ENCODE results near the gene RFX5. TPM values are rescaled to one million over a fixed set of nuclear protein-coding genes. Genes with fewer than 3 reads are reported as not detected.

RFX5 gene
- total and polyA plus RNA-seq, 9 of the 15 experiments (the other 6 are each of a cell fraction or from before 2014, with no cell fraction given), result 3.8 to 48.2 (median 32.2) TPM

DNA sequence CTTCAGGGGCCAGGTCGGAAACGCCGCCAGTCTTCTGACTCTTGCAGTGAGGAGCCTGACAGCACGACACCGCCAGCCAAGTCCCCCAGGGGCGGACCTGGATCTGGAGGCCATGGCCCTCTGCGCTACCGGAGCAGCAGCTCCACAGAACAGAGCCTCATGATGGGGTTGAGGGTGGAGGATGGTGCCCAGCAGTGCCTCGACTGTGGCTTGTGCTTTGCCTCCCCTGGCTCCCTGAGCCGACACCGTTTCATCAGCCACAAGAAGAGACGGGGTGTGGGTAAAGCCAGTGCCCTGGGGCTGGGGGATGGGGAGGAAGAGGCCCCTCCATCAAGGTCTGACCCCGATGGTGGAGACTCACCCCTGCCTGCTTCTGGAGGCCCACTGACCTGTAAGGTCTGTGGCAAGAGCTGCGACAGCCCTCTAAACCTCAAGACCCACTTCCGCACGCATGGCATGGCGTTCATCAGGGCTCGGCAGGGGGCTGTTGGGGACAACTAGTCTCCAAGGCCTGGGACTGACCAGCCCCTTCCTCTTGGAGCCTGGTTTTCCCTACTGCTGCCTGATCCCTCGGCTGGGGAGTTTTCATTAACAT lies 56.2 kb downstream of the RFX5 start:
- Histone ChIP-seq H3K4me3 (no peak overlapping the region), H3K9me3 (replicated peaks; ENCODE audit: control insufficient read depth, insufficient read depth, low read depth, low read length) (no peaks in the 10 kb centered on the region), H3K9ac (ENCODE audit: insufficient read depth in 1 of 2, low read depth in 2 of 2, low read length in 2 of 2) (peak overlapping the region in 1 of 2 experiments; percentile 55; a peak in 1 of 4 replicates), H3K27me3 (ENCODE audit: control insufficient read depth in 2 of 2, insufficient read depth in 2 of 2, low read length in 2 of 2) (no peaks in the 10 kb centered on the region), H3K4me1 (replicated peaks in 1 of 2; ENCODE audit: control insufficient read depth in 2 of 2, insufficient read depth in 2 of 2, low read length in 2 of 2) (peaks cover 0 to 30% of the 10 kb centered on the region in 2 experiments; a peak in 2 of 5 replicates), H4K20me1 (replicated peaks; ENCODE audit: control insufficient read depth, insufficient read depth, low read length) (peaks cover 9% of the 10 kb centered on the region; the same call in 1 of the 2 replicates), H3K4me2 (ENCODE audit: insufficient read depth, low read length) (no peak overlapping the region), H2AFZ (ENCODE audit: low read depth, low read length) (no peak overlapping the region), H3K27ac (ENCODE audit: extremely low read depth, low read depth, low read length) (no peak overlapping the region), H3K36me3 (ENCODE audit: control insufficient read depth, insufficient read depth, low read length) (peaks cover 97% of the 10 kb centered on the region; the same call in 2 of the 3 replicates), H3K9me1 (ENCODE audit: control insufficient read depth, insufficient read depth, low read length) (peaks cover 7% of the 10 kb centered on the region), H3K79me2 (ENCODE audit: control insufficient read depth, insufficient read depth, low read length) (no peaks in the 10 kb centered on the region; the same call in 1 of the 3 replicates)
- in situ Hi-C loops (cut with MboI) (no loop called here), intact Hi-C loops (cut with micrococcal nuclease) (no loop called here)
- CTCF ChIA-PET (ENCODE audit: low intra/inter-chr PET ratio), result no interaction called here
- WGBS (ENCODE audit: insufficient coverage, low coverage, missing lambda C conversion rate), result 90% methylated on average over 19 of the region's 19 CpGs
- POLR2A ChIA-PET, result interaction anchor here (0.7 to 1.2 kb wide), 2 partner anchors 10 to 12 kb away, joined by 3 to 5 read pairs; no protein-coding TSS in a partner anchor
- ATAC-seq (peak; percentile 4; the same call in 2 of the 3 replicates), DNase-seq (ENCODE audit: extremely low read depth in 1 of 4, low spot score in 3 of 4) (no peak), FAIRE-seq (no peak)
- TF ChIP-seq FIP1L1 (IDR thresholded peaks at IDR 0.05; ENCODE audit: low read depth, low read length, poor library complexity, severe bottlenecking) (peak; percentile 35), KDM4B (IDR thresholded peaks at IDR 0.05; ENCODE audit: borderline replicate concordance in 2 of 2, low read depth in 1 of 2) (no peak), POLR2A (conservative IDR thresholded peaks at IDR 0.05) (peak; percentile 54; the same call in 1 of the 2 replicates), SUPT5H (IDR thresholded peaks at IDR 0.05) (0 out of 2 replicates have a peak, but pooled peaks have one; percentile 45), POLR2AphosphoS5 (IDR thresholded peaks at IDR 0.05; ENCODE audit: control insufficient read depth, insufficient read depth, low read depth, low read length) (0 out of 2 replicates have a peak, but pooled peaks have one; percentile 16), RBM22 (IDR thresholded peaks at IDR 0.05; ENCODE audit: low read depth, low read length, poor library complexity, severe bottlenecking) (peak; percentile 93), RBFOX2 (IDR thresholded peaks at IDR 0.05; ENCODE audit: low read depth, low read length) (peak; percentile 56), POLR2G (IDR thresholded peaks at IDR 0.05; ENCODE audit: low read depth, low read length) (peak; percentile 81)
- TF ChIP-seq, protein P1, sequence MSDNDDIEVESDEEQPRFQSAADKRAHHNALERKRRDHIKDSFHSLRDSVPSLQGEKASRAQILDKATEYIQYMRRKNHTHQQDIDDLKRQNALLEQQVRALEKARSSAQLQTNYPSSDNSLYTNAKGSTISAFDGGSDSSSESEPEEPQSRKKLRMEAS (CRISPR knock-in tag; IDR thresholded peaks at IDR 0.05), result no peak
- BruUV-seq (replicated peaks), result no TSS peak

Small RNAs within 50 kb of the gene (small RNA-seq; reads per million reads assigned to genes)
- gene RN7SL444P, result 0.11 reads per million

Other genes with a start within 250 kb of the RFX5 start
Only the 7 nearest of the 15 such genes appear.
- 16.9 and 21.3 TPM in 2 replicates for gene PIP5K1A, start 148.7 kb downstream of the RFX5 start, total RNA-seq (2014; rRNA removed)
- 18.8 and 20.6 TPM in 2 replicates for gene PIP5K1A, start 148.7 kb downstream of the RFX5 start, total RNA-seq (2014; rRNA removed; fragmentation: Illumina TruSeq; extraction: Trizol)
- 22.8 and 24.9 TPM in 2 replicates for gene PIP5K1A, start 148.7 kb downstream of the RFX5 start, total RNA-seq (2015; rRNA removed; fragmentation: Illumina TruSeq; extraction: Trizol)
- gene PIP5K1A, start 148.7 kb downstream of the RFX5 start, total RNA-seq (2021), result 21.9 and 25.8 TPM in 2 replicates
- gene PIP5K1A, start 148.7 kb downstream of the RFX5 start, polyA plus RNA-seq (2011; rRNA removed), result 33.5 and 42.4 TPM in 2 replicates
- gene PIP5K1A, start 148.7 kb downstream of the RFX5 start, polyA plus RNA-seq (2014; fragmentation: Illumina TruSeq; extraction: Trizol), result 26.3 and 36.4 TPM in 2 replicates
- 1 to 10 TPM; 1.9 to 4.2 TPM for gene PIP5K1A, start 148.7 kb downstream of the RFX5 start, polyA plus RNA-seq (2014; fragmentation: Nextera tagmentation; extraction: Ambion mirVana)
- gene PIP5K1A, start 148.7 kb downstream of the RFX5 start, polyA plus RNA-seq (2014; rRNA removed), result 17.2 and 22.4 TPM in 2 replicates
- gene PSMD4, start 92.5 kb downstream of the RFX5 start, total RNA-seq (2014; rRNA removed), result 298 and 306 TPM in 2 replicates
- gene PSMD4, start 92.5 kb downstream of the RFX5 start, total RNA-seq (2014; rRNA removed; fragmentation: Illumina TruSeq; extraction: Trizol), result 322 and 353 TPM in 2 replicates
- gene PSMD4, start 92.5 kb downstream of the RFX5 start, total RNA-seq (2015; rRNA removed; fragmentation: Illumina TruSeq; extraction: Trizol), result 291 and 295 TPM in 2 replicates
- gene PSMD4, start 92.5 kb downstream of the RFX5 start, total RNA-seq (2021), result 243 and 255 TPM in 2 replicates
- 298 and 324 TPM in 2 replicates for gene PSMD4, start 92.5 kb downstream of the RFX5 start, polyA plus RNA-seq (2011; rRNA removed)
- gene PSMD4, start 92.5 kb downstream of the RFX5 start, polyA plus RNA-seq (2014; fragmentation: Illumina TruSeq; extraction: Trizol), result 283 and 307 TPM in 2 replicates
- 100 to 1,000 TPM; 194 to 243 TPM for gene PSMD4, start 92.5 kb downstream of the RFX5 start, polyA plus RNA-seq (2014; fragmentation: Nextera tagmentation; extraction: Ambion mirVana)
- 302 and 313 TPM in 2 replicates for gene PSMD4, start 92.5 kb downstream of the RFX5 start, polyA plus RNA-seq (2014; rRNA removed)
- gene ZNF687, start 65.0 kb downstream of the RFX5 start, total RNA-seq (2014; rRNA removed), result 12.3 and 15.6 TPM in 2 replicates
- gene ZNF687, start 65.0 kb downstream of the RFX5 start, total RNA-seq (2014; rRNA removed; fragmentation: Illumina TruSeq; extraction: Trizol), result 5.1 and 6.9 TPM in 2 replicates
- gene ZNF687, start 65.0 kb downstream of the RFX5 start, total RNA-seq (2015; rRNA removed; fragmentation: Illumina TruSeq; extraction: Trizol), result 10.6 and 10.7 TPM in 2 replicates
- gene ZNF687, start 65.0 kb downstream of the RFX5 start, total RNA-seq (2021), result 22.7 and 26.4 TPM in 2 replicates
- 9.0 and 16.9 TPM in 2 replicates for gene ZNF687, start 65.0 kb downstream of the RFX5 start, polyA plus RNA-seq (2011; rRNA removed)
- 11.5 and 14.4 TPM in 2 replicates for gene ZNF687, start 65.0 kb downstream of the RFX5 start, polyA plus RNA-seq (2014; fragmentation: Illumina TruSeq; extraction: Trizol)
- gene ZNF687, start 65.0 kb downstream of the RFX5 start, polyA plus RNA-seq (2014; fragmentation: Nextera tagmentation; extraction: Ambion mirVana), result under 1 TPM; 0.13 to 0.21 TPM
- gene ZNF687, start 65.0 kb downstream of the RFX5 start, polyA plus RNA-seq (2014; rRNA removed), result 12.8 and 13.2 TPM in 2 replicates
- 45.1 and 62.4 TPM in 2 replicates for gene PI4KB, start 19.8 kb downstream of the RFX5 start, total RNA-seq (2014; rRNA removed)
- 20.5 and 27.9 TPM in 2 replicates for gene PI4KB, start 19.8 kb downstream of the RFX5 start, total RNA-seq (2014; rRNA removed; fragmentation: Illumina TruSeq; extraction: Trizol)
- gene PI4KB, start 19.8 kb downstream of the RFX5 start, total RNA-seq (2015; rRNA removed; fragmentation: Illumina TruSeq; extraction: Trizol), result 30.1 and 32.8 TPM in 2 replicates
- 51.8 and 54.3 TPM in 2 replicates for gene PI4KB, start 19.8 kb downstream of the RFX5 start, total RNA-seq (2021)
- 65.4 and 78.3 TPM in 2 replicates for gene PI4KB, start 19.8 kb downstream of the RFX5 start, polyA plus RNA-seq (2011; rRNA removed)
- 55.8 and 58.0 TPM in 2 replicates for gene PI4KB, start 19.8 kb downstream of the RFX5 start, polyA plus RNA-seq (2014; fragmentation: Illumina TruSeq; extraction: Trizol)
- gene PI4KB, start 19.8 kb downstream of the RFX5 start, polyA plus RNA-seq (2014; fragmentation: Nextera tagmentation; extraction: Ambion mirVana), result 1 to 10 TPM; 3.1 to 8.9 TPM
- gene PI4KB, start 19.8 kb downstream of the RFX5 start, polyA plus RNA-seq (2014; rRNA removed), result 45.9 and 67.2 TPM in 2 replicates
- 40.7 and 62.2 TPM in 2 replicates for gene SELENBP1, start 25.5 kb upstream of the RFX5 start, total RNA-seq (2014; rRNA removed)
- 18.9 and 28.3 TPM in 2 replicates for gene SELENBP1, start 25.5 kb upstream of the RFX5 start, total RNA-seq (2014; rRNA removed; fragmentation: Illumina TruSeq; extraction: Trizol)
- gene SELENBP1, start 25.5 kb upstream of the RFX5 start, total RNA-seq (2015; rRNA removed; fragmentation: Illumina TruSeq; extraction: Trizol), result 25.8 and 25.9 TPM in 2 replicates
- 41.9 and 42.9 TPM in 2 replicates for gene SELENBP1, start 25.5 kb upstream of the RFX5 start, total RNA-seq (2021)
- gene SELENBP1, start 25.5 kb upstream of the RFX5 start, polyA plus RNA-seq (2011; rRNA removed), result 30.2 and 53.7 TPM in 2 replicates
- 45.0 and 45.3 TPM in 2 replicates for gene SELENBP1, start 25.5 kb upstream of the RFX5 start, polyA plus RNA-seq (2014; fragmentation: Illumina TruSeq; extraction: Trizol)
- gene SELENBP1, start 25.5 kb upstream of the RFX5 start, polyA plus RNA-seq (2014; fragmentation: Nextera tagmentation; extraction: Ambion mirVana), result 10 to 100 TPM; 52.1 to 81.2 TPM
- 47.1 and 50.8 TPM in 2 replicates for gene SELENBP1, start 25.5 kb upstream of the RFX5 start, polyA plus RNA-seq (2014; rRNA removed)
- 443 and 445 TPM in 2 replicates for gene PSMB4, start 52.3 kb upstream of the RFX5 start, total RNA-seq (2014; rRNA removed)
- gene PSMB4, start 52.3 kb upstream of the RFX5 start, total RNA-seq (2014; rRNA removed; fragmentation: Illumina TruSeq; extraction: Trizol), result 352 and 409 TPM in 2 replicates
- gene PSMB4, start 52.3 kb upstream of the RFX5 start, total RNA-seq (2015; rRNA removed; fragmentation: Illumina TruSeq; extraction: Trizol), result 383 and 397 TPM in 2 replicates
- gene PSMB4, start 52.3 kb upstream of the RFX5 start, total RNA-seq (2021), result 411 and 426 TPM in 2 replicates
- 448 and 475 TPM in 2 replicates for gene PSMB4, start 52.3 kb upstream of the RFX5 start, polyA plus RNA-seq (2011; rRNA removed)
- 559 and 568 TPM in 2 replicates for gene PSMB4, start 52.3 kb upstream of the RFX5 start, polyA plus RNA-seq (2014; fragmentation: Illumina TruSeq; extraction: Trizol)
- 100 to 1,000 TPM; 638 to 674 TPM for gene PSMB4, start 52.3 kb upstream of the RFX5 start, polyA plus RNA-seq (2014; fragmentation: Nextera tagmentation; extraction: Ambion mirVana)
- 603 and 655 TPM in 2 replicates for gene PSMB4, start 52.3 kb upstream of the RFX5 start, polyA plus RNA-seq (2014; rRNA removed)
- gene POGZ, start 112.2 kb upstream of the RFX5 start, total RNA-seq (2014; rRNA removed), result 16.4 and 25.1 TPM in 2 replicates
- 17.6 and 22.0 TPM in 2 replicates for gene POGZ, start 112.2 kb upstream of the RFX5 start, total RNA-seq (2014; rRNA removed; fragmentation: Illumina TruSeq; extraction: Trizol)
- 21.6 and 23.6 TPM in 2 replicates for gene POGZ, start 112.2 kb upstream of the RFX5 start, total RNA-seq (2015; rRNA removed; fragmentation: Illumina TruSeq; extraction: Trizol)
- 38.2 and 40.6 TPM in 2 replicates for gene POGZ, start 112.2 kb upstream of the RFX5 start, total RNA-seq (2021)
- 26.8 and 44.3 TPM in 2 replicates for gene POGZ, start 112.2 kb upstream of the RFX5 start, polyA plus RNA-seq (2011; rRNA removed)
- 26.5 and 36.4 TPM in 2 replicates for gene POGZ, start 112.2 kb upstream of the RFX5 start, polyA plus RNA-seq (2014; fragmentation: Illumina TruSeq; extraction: Trizol)
- gene POGZ, start 112.2 kb upstream of the RFX5 start, polyA plus RNA-seq (2014; fragmentation: Nextera tagmentation; extraction: Ambion mirVana), result 10 to 100 TPM in 1 of 2 experiments, 1 to 10 TPM in 1; 9.4 to 13.7 TPM
- gene POGZ, start 112.2 kb upstream of the RFX5 start, polyA plus RNA-seq (2014; rRNA removed), result 20.8 and 21.5 TPM in 2 replicates

Data from K562 (cell line).